DOHH2 (cell line): Measurements from ENCODE around the gene PGGHG.

ENCODE experiments used
- CTCF ChIP-seq: fragments of 200-600 bp; sonication (generic); IDR thresholded peaks from one replicate; pipeline ENCODE4 v1.5.1; 2014; ENCODE audit warnings: antibody characterized with exemption, mild to moderate bottlenecking, low read depth, low read length; ENCODE audit not compliant: poor library complexity, severe bottlenecking
- EZH2phosphoT487 ChIP-seq: fragments of 200-600 bp; sonication (generic); IDR thresholded peaks from 2 replicates; pipeline ENCODE4 v1.6.1; 2017; ENCODE audit warnings: borderline replicate concordance, mild to moderate bottlenecking, antibody characterized with exemption, low read length, moderate library complexity, mixed read lengths

GRCh38 chr11:271319-271715 lies 17.6 kb upstream of the PGGHG start:
- TF ChIP-seq CTCF: no peak
- no peak for TF ChIP-seq EZH2phosphoT487
